Tibial artery (tissue), 4 donors: ENCODE results near the gene FHL3.
A peak's percentile ranks its signal among the peaks of the same experiment; 100 is the strongest.

Source experiments
- DNase-seq, 2 donors: peaks; one replicate each; pipeline ENCODE4 v3.0.0-alpha.2; 2019
- H3K27ac ChIP-seq, 2 donors: fragments of 200-600 bp; sonication (generic) in 1 of 2; 1 replicate in 1 of 2; 2 replicates in 1 of 2; pipeline ENCODE4 v1.5.1; 2018 to 2019; ENCODE audit warnings: mild to moderate bottlenecking in 1 of 2
- H3K27me3 ChIP-seq, 2 donors: fragments of 200-600 bp; sonication (generic) in 1 of 2; one replicate each; pipeline versions ENCODE4 v1.5.1 to v1.6.0; 2016 to 2019
- H3K36me3 ChIP-seq, 3 donors: fragments of 200-600 bp; sonication (generic) in 2 of 3; one replicate each; pipeline ENCODE4 v1.5.1; 2016 to 2019; ENCODE audit warnings: mild to moderate bottlenecking in 2 of 3
- H3K4me1 ChIP-seq, 4 donors: fragments of 200-600 bp; sonication (generic) in 2 of 4; 1 replicate in 3 of 4; 2 replicates in 1 of 4; pipeline ENCODE4 v1.5.1; 2016 to 2019
- H3K4me3 ChIP-seq, 2 donors: fragments of 200-600 bp; sonication (generic) in 1 of 2; 1 replicate in 1 of 2; 2 replicates in 1 of 2; pipeline ENCODE4 v1.5.1; 2018 to 2019; ENCODE audit warnings: mild to moderate bottlenecking in 2 of 2
- H3K9me3 ChIP-seq, 3 donors: fragments of 200-600 bp; sonication (generic) in 1 of 3; one replicate each; pipeline ENCODE4 v1.5.1; 2016 to 2019
- intact Hi-C: fragments of 100-400 bp; cut with DNase I; formaldehyde crosslinking; loops from one replicate; pipeline ENCODE4 v1.15.0; 2023; ENCODE audit warnings: low total_unique reads
- TF ChIP-seq, protein P1 (sequence below), 2 experiments: fragments of 200-600 bp in 1 of 2; fragments of 450-650 bp in 1 of 2; IDR thresholded peaks; one replicate each; pipeline ENCODE4 v1.5.1; 2017 to 2019; ENCODE audit warnings: antibody characterized with exemption in 2 of 2, mild to moderate bottlenecking in 1 of 2, moderate library complexity in 1 of 2

Gene FHL3

DNA sequence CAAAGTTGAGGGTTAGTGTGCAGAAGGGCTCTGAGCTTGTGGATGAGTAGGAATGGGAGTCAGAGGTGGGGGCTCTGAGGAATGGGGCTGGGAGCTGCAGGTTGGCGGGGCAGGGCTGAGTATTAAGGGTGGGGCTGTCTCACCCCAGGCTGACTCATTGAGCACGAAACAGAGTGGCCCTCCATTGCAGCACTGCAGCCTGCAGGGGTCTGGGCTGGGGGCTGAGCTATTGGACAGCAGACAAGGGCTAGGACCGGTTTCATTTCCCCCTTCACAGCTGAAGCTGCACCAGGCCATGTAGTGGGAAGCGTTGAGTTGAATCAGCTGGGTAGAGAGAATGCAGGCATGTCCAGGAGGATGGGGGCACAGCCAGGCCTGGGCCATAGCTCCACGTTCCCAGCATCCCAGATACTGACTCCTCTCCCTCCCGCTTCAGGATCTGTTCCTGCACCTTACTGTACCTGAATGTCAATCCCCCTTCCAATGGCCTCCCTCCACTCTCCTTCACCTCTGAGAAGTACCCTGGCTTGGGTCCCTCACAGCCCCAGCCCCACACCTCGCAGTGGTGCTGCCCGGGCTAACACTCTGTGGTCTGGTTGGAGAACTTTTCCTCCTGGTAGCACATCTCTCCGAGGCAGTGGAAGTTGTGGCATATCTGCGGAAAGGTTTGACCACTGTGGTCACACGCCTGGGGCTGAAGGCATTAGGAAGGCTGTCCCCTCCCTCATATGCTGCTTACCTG, 54.1 kb downstream of the FHL3 start:
- Histone ChIP-seq H3K4me3 (no peak overlapping the region), H3K9me3 (no peaks in the 10 kb centered on the region), H3K27me3 (no peaks in the 10 kb centered on the region), H3K4me1 (peaks cover 0 to 7% (median 2%) of the 10 kb centered on the region in 4 donors), H3K27ac (no peak overlapping the region), H3K36me3 (peaks cover 0 to 5% (median 1%) of the 10 kb centered on the region in 3 donors)
- TF ChIP-seq, protein P1, sequence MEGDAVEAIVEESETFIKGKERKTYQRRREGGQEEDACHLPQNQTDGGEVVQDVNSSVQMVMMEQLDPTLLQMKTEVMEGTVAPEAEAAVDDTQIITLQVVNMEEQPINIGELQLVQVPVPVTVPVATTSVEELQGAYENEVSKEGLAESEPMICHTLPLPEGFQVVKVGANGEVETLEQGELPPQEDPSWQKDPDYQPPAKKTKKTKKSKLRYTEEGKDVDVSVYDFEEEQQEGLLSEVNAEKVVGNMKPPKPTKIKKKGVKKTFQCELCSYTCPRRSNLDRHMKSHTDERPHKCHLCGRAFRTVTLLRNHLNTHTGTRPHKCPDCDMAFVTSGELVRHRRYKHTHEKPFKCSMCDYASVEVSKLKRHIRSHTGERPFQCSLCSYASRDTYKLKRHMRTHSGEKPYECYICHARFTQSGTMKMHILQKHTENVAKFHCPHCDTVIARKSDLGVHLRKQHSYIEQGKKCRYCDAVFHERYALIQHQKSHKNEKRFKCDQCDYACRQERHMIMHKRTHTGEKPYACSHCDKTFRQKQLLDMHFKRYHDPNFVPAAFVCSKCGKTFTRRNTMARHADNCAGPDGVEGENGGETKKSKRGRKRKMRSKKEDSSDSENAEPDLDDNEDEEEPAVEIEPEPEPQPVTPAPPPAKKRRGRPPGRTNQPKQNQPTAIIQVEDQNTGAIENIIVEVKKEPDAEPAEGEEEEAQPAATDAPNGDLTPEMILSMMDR (IDR thresholded peaks at IDR 0.05) = no peak
- DNase-seq = peak in 1 of 2 donors; percentile 55
- intact Hi-C loops = no loop called here

DNA sequence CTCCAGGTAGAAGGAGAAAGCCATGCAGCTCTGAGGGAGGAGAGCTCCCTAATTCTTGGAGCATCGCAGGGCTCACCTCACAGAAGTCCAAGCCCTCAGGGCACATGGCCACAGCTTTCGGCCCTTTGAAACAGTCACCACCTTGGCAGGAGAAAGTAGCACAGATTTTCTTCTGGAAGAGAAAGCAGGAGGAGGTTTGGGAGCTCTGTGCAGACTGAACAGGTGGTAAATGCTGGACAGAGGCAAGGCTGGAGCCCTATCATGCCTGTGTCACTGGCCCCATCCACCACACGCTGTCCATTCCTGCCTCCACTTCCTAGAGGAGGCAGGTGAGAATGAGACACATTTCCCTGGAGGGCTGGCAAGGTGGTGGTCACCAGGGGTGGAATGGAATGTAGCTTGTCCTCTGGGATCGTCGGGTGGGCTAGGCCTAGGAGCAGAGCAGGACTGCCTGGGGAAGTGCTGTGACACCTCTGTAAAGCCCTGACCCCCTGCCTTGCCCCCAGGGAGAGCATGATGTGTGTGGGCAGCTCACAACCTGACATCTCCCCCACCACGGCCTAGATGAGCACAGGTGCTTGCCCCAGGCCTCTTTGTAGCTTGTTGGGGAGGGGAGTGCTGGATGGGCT, 55.7 kb downstream of the FHL3 start:
- peak in 1 of 2 donors; percentile 48 for DNase-seq
- peaks cover 0 to 6% (median 0%) of the 10 kb centered on the region in 3 donors for H3K36me3 ChIP-seq
- TF ChIP-seq, protein P1 (IDR thresholded peaks at IDR 0.05) = no peak
- intact Hi-C loops = no loop called here
- H3K9me3 ChIP-seq = no peaks in the 10 kb centered on the region
- H3K27me3 ChIP-seq = no peaks in the 10 kb centered on the region
- H3K4me3 ChIP-seq = no peak overlapping the region
- H3K4me1 ChIP-seq = peaks cover 0 to 22% (median 12%) of the 10 kb centered on the region in 4 donors
- H3K27ac ChIP-seq = no peak overlapping the region

DNA sequence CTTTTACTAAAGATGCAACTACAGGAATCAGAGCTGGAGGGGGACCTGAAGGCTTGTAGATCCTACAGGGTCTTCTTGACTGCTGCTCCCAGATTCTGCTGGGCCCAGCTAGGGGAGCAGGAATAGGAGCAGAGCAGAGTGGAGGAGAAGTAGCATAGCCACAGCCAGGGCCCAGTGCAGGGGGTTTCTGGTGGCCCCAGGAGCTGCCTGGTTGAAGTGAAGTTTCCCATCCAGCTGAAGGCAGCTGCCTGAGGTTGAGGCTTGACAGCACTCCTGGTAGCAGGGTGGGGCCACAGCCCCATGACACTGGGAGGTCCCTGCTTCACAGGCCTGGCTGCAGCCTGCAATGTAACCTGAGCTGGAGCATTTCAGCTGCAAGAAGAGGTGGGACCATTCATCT, 56.5 kb downstream of the FHL3 start:
- intact Hi-C loops = no loop called here
- Histone ChIP-seq H3K27me3 (no peaks in the 10 kb centered on the region), H3K4me1 (peaks cover 0 to 24% (median 13%) of the 10 kb centered on the region in 4 donors), H3K36me3 (peaks cover 3 to 12% (median 3%) of the 10 kb centered on the region in 3 donors), H3K4me3 (no peak overlapping the region), H3K9me3 (no peaks in the 10 kb centered on the region), H3K27ac (no peak overlapping the region)
- peak in 1 of 2 donors; percentile 32 for DNase-seq
- TF ChIP-seq, protein P1 (IDR thresholded peaks at IDR 0.05) = no peak

DNA sequence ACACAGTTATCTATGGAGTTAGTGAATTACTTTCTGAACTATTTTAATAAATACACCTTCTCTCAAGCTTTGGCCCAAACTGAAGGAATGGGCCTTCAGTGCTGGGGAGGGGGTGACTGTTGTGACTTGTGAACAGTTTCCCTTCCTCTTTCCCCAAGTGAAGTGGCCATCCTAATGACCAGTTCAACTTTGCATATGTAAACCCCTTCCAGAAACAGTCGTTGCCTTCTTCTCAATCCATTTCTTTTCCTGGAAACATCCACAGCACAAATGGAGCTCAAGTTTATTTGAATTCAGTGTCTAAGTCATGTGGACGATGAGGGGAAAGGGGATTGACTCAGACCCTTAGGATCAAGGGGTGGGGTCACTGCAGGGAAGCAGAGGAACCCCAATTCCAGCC, 57.1 kb downstream of the FHL3 start:
- peak in 1 of 2 donors; percentile 2 for DNase-seq
- intact Hi-C loops = no loop called here
- TF ChIP-seq, protein P1 (IDR thresholded peaks at IDR 0.05) = no peak
- Histone ChIP-seq H3K4me3 (no peak overlapping the region), H3K4me1 (peaks cover 0 to 24% (median 13%) of the 10 kb centered on the region in 4 donors), H3K27ac (no peak overlapping the region), H3K9me3 (no peaks in the 10 kb centered on the region), H3K36me3 (peaks cover 10 to 18% (median 10%) of the 10 kb centered on the region in 3 donors), H3K27me3 (no peaks in the 10 kb centered on the region)

DNA sequence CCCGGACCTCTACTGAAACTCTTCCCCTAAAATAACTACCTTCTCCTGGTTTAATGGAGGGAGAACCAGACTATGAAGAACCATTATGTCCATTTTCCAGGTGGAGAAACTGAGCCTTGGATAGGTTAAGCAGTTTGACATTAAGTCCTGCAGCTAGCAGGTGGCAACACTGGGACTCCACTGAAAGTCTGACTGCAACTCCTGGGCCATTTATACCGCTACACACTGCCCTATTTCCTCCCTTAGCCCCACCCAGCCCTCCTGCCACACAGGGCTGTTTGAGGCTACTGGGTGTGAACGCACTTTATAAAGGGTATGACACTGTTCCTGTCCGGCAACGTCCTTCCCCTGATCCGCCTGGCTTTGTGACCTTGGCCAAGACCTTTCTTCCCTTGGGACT, 58.0 kb downstream of the FHL3 start:
- Histone ChIP-seq H3K4me3 (peak overlapping the region; percentile 82 to 83), H3K27me3 (no peaks in the 10 kb centered on the region), H3K36me3 (peaks cover 13 to 26% (median 17%) of the 10 kb centered on the region in 3 donors), H3K27ac (peak overlapping the region; percentile 93 to 95), H3K9me3 (no peaks in the 10 kb centered on the region), H3K4me1 (peaks cover 0 to 24% (median 13%) of the 10 kb centered on the region in 4 donors)
- intact Hi-C loops = no loop called here
- peak in 1 of 2 donors; percentile 58 for DNase-seq
- TF ChIP-seq, protein P1 (IDR thresholded peaks at IDR 0.05) = no peak
